ENCODE measurements around the gene SORBS2. TPM values are rescaled to one million over a fixed set of nuclear protein-coding genes. Genes with fewer than 3 reads are reported as not detected.
A peak's percentile ranks its signal among the peaks of the same experiment; 100 is the strongest.

The SORBS2 gene
- total RNA-seq, 4 donors from 2014 or later = 821 to 1,626 (median 1,353) TPM

- peaks cover 32 to 54% (median 43%) of the 10 kb centered on the region in 4 donors for H3K4me1 ChIP-seq
- peak overlapping the region; percentile 41 to 73 (median 52) for H3K27ac ChIP-seq (replicated peaks in 1 of 4)
- peak; percentile 10 for DNase-seq (ENCODE audit: extremely low spot score)
- peaks cover 0 to 4% (median 0%) of the 10 kb centered on the region in 4 donors for H3K36me3 ChIP-seq
- H3K27me3 ChIP-seq = no peaks in the 10 kb centered on the region
- H3K4me3 ChIP-seq = no peak overlapping the region
- no peaks in the 10 kb centered on the region for H3K9me3 ChIP-seq
- TF ChIP-seq POLR2AphosphoS5 (IDR thresholded peaks at IDR 0.05) (peak in 1 of 2 donors; percentile 43), CTCF (IDR thresholded peaks at IDR 0.05) (no peak), EP300 (IDR thresholded peaks at IDR 0.05) (no peak), POLR2A (IDR thresholded peaks at IDR 0.05; ENCODE audit: low read depth) (no peak)
- intact Hi-C loops (cut with DNase I) = no loop called here
- WGBS = 65% methylated on average over 11 of the region's 11 CpGs
These were observed 19.4 kb downstream of the SORBS2 start for GRCh38 chr4:185792384-185793115.

GRCh38 chr4:185787926-185788679, 23.9 kb downstream of the SORBS2 start:
- Histone ChIP-seq H3K27me3 (no peaks in the 10 kb centered on the region), H3K9me3 (no peaks in the 10 kb centered on the region), H3K36me3 (no peaks in the 10 kb centered on the region), H3K4me3 (no peak overlapping the region), H3K4me1 (peaks cover 33 to 56% (median 43%) of the 10 kb centered on the region in 4 donors), H3K27ac (replicated peaks in 1 of 4) (no peak overlapping the region)
- intact Hi-C loops (cut with DNase I) = no loop called here
- TF ChIP-seq CTCF (IDR thresholded peaks at IDR 0.05) (no peak), POLR2AphosphoS5 (IDR thresholded peaks at IDR 0.05) (no peak), EP300 (IDR thresholded peaks at IDR 0.05) (no peak), POLR2A (IDR thresholded peaks at IDR 0.05; ENCODE audit: low read depth) (no peak)
- 89% methylated on average over 16 of the region's 16 CpGs for WGBS
- DNase-seq (ENCODE audit: extremely low spot score) = no peak

- Histone ChIP-seq H3K36me3 (no peaks in the 10 kb centered on the region), H3K27me3 (no peaks in the 10 kb centered on the region), H3K4me1 (peaks cover 25 to 48% (median 33%) of the 10 kb centered on the region in 4 donors), H3K27ac (replicated peaks in 1 of 4) (peak overlapping the region in 1 of 4 donors; percentile 10), H3K4me3 (no peak overlapping the region), H3K9me3 (no peaks in the 10 kb centered on the region)
- no peak for TF ChIP-seq CTCF (IDR thresholded peaks at IDR 0.05)
- no peak for TF ChIP-seq POLR2AphosphoS5 (IDR thresholded peaks at IDR 0.05)
- no peak for TF ChIP-seq EP300 (IDR thresholded peaks at IDR 0.05)
- no peak for TF ChIP-seq POLR2A (IDR thresholded peaks at IDR 0.05; ENCODE audit: low read depth)
- 77% methylated on average over 6 of the region's 6 CpGs for WGBS
- DNase-seq (ENCODE audit: extremely low spot score) = no peak
- intact Hi-C loops (cut with DNase I) = no loop called here
These were observed 25.6 kb downstream of the SORBS2 start for GRCh38 chr4:185786422-185786821.

- H3K27me3 ChIP-seq = no peaks in the 10 kb centered on the region
- no peak overlapping the region for H3K4me3 ChIP-seq
- 80% methylated on average over 5 of the region's 5 CpGs for WGBS
- DNase-seq (ENCODE audit: extremely low spot score) = no peak
- intact Hi-C loops (cut with DNase I) = no loop called here
- no peaks in the 10 kb centered on the region for H3K9me3 ChIP-seq
- no peaks in the 10 kb centered on the region for H3K36me3 ChIP-seq
- peaks cover 25 to 51% (median 37%) of the 10 kb centered on the region in 4 donors for H3K4me1 ChIP-seq
- TF ChIP-seq EP300 (IDR thresholded peaks at IDR 0.05) (no peak), CTCF (IDR thresholded peaks at IDR 0.05) (no peak), POLR2AphosphoS5 (IDR thresholded peaks at IDR 0.05) (no peak), POLR2A (IDR thresholded peaks at IDR 0.05; ENCODE audit: low read depth) (no peak)
- peak overlapping the region in 1 of 4 donors; percentile 63 for H3K27ac ChIP-seq (replicated peaks in 1 of 4)
These were observed 28.4 kb downstream of the SORBS2 start for GRCh38 chr4:185783574-185783973.
